OCI-LY1 (cell line): Measurements from ENCODE around the gene ATF7IP2.

ENCODE experiments used
- H2AFZ ChIP-seq: fragments of 200-600 bp; sonication (generic), shearing (Covaris generic); 2 replicates; pipeline ENCODE4 v1.6.0; 2014; ENCODE audit warnings: antibody characterized with exemption, mild to moderate bottlenecking, low read length
- H3F3A ChIP-seq: fragments of 200-600 bp; sonication (generic), shearing (Covaris generic); 2 replicates; pipeline ENCODE4 v1.6.0; 2014; ENCODE audit warnings: mild to moderate bottlenecking, antibody characterized with exemption, low read length, moderate library complexity; ENCODE audit not compliant: insufficient read depth
- H3K27ac ChIP-seq: fragments of 200-600 bp; sonication (generic); 2 replicates; pipeline ENCODE4 v1.5.1; 2014; ENCODE audit warnings: low read length, mixed run types, mild to moderate bottlenecking, low read depth; ENCODE audit not compliant: poor library complexity, severe bottlenecking
- H3K27me3 ChIP-seq: fragments of 200-600 bp; sonication (generic); 2 replicates; pipeline ENCODE4 v1.6.0; 2014; ENCODE audit warnings: antibody characterized with exemption, mild to moderate bottlenecking, low read length, moderate library complexity; ENCODE audit not compliant: insufficient read depth
- H3K36me3 ChIP-seq: fragments of 200-600 bp; sonication (generic); 2 replicates; pipeline ENCODE4 v1.6.1; 2014; ENCODE audit warnings: mild to moderate bottlenecking, antibody characterized with exemption, low read length, moderate library complexity, mixed read lengths; ENCODE audit not compliant: insufficient read depth
- H3K4me1 ChIP-seq: fragments of 200-600 bp; sonication (generic); 2 replicates; pipeline ENCODE4 v1.5.1; 2014; ENCODE audit warnings: mild to moderate bottlenecking, low read length, moderate library complexity; ENCODE audit not compliant: insufficient read depth, severe bottlenecking
- H3K4me2 ChIP-seq: fragments of 200-600 bp; sonication (generic), shearing (Covaris generic); 2 replicates; pipeline ENCODE4 v1.6.1; 2014; ENCODE audit warnings: low read length
- H3K4me3 ChIP-seq: fragments of 200-600 bp; sonication (generic); 2 replicates; pipeline ENCODE4 v1.5.1; 2014; ENCODE audit warnings: low read length, low read depth, mild to moderate bottlenecking, mixed read lengths; ENCODE audit not compliant: poor library complexity, severe bottlenecking
- H3K79me2 ChIP-seq: fragments of 200-600 bp; shearing (Covaris generic); 2 replicates; pipeline ENCODE4 v1.6.1; 2016; ENCODE audit warnings: mixed run types, low read length, mixed read lengths; ENCODE audit not compliant: insufficient read depth
- H3K9ac ChIP-seq: fragments of 200-600 bp; sonication (generic), shearing (Covaris generic); 2 replicates; pipeline ENCODE4 v1.6.1; 2014; ENCODE audit warnings: mild to moderate bottlenecking, low read length, mixed read lengths
- H3K9me2 ChIP-seq: fragments of 200-600 bp; sonication (generic), shearing (Covaris generic); 2 replicates; pipeline ENCODE4 v1.6.1; 2014; ENCODE audit warnings: low read depth, mild to moderate bottlenecking, low read length, mixed read lengths
- H3K9me3 ChIP-seq: fragments of 200-600 bp; shearing (Covaris generic); 2 replicates; pipeline ENCODE4 v1.6.1; 2014; ENCODE audit warnings: low read length, mixed read lengths
- H4K20me1 ChIP-seq: fragments of 200-600 bp; sonication (generic), shearing (Covaris generic); 2 replicates; pipeline ENCODE4 v1.6.0; 2016; ENCODE audit warnings: mild to moderate bottlenecking, low read length; ENCODE audit not compliant: insufficient read depth
- EZH2 ChIP-seq: fragments of 200-600 bp; sonication (generic), shearing (Covaris generic); IDR thresholded peaks from 2 replicates; pipeline ENCODE4 v1.8.0; 2017; ENCODE audit warnings: borderline replicate concordance, mixed run types, mild to moderate bottlenecking, antibody characterized with exemption, low read length, moderate library complexity, mixed read lengths
- TF ChIP-seq, protein P1 (sequence below): fragments of 200-600 bp; sonication (generic), shearing (Covaris generic); IDR thresholded peaks from 2 replicates; pipeline ENCODE4 v1.5.1; 2017; ENCODE audit warnings: mild to moderate bottlenecking, antibody characterized with exemption, low read length, moderate library complexity, mixed read lengths

Gene ATF7IP2, protein sequence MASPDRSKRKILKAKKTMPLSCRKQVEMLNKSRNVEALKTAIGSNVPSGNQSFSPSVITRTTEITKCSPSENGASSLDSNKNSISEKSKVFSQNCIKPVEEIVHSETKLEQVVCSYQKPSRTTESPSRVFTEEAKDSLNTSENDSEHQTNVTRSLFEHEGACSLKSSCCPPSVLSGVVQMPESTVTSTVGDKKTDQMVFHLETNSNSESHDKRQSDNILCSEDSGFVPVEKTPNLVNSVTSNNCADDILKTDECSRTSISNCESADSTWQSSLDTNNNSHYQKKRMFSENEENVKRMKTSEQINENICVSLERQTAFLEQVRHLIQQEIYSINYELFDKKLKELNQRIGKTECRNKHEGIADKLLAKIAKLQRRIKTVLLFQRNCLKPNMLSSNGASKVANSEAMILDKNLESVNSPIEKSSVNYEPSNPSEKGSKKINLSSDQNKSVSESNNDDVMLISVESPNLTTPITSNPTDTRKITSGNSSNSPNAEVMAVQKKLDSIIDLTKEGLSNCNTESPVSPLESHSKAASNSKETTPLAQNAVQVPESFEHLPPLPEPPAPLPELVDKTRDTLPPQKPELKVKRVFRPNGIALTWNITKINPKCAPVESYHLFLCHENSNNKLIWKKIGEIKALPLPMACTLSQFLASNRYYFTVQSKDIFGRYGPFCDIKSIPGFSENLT

DNA sequence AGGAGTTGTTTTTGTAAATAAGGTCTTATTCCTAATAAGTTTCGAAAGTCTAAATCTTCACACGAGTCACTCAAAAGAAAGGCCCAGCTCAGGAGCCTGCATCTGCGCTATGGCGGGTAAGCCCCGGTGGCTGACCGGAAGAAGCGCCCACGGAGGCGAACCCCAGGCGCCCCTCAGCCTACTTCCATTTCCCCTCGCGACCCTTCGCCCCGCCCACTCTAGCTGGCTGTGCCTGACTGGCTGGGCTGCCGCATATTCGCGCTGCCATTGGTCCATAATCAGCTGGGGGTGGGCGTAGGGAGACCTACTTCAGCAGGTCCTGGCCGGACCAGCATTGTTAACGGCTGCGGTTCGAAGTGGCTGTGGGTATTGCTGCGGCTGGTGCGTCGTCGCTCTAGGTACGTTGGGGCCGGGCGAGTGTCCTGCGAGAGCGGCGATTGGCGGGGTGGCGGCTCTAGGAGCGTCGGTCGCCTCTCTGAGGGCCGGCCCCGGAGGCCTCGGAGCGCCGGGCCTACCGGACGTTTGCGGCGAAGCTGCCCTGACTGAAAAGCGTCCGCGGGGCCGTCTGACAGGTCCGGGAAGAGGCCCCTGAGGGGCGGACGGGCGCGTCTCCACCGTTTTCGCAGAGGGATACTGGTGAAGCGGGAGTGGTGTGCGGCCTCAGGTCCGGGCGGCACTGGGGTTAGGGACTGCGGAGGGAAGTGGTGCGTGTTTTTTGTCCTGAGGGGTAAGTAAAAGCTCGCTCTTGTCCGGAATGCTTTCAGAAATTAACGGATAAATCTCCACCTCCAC, at the start of gene ATF7IP2:
Gene ATF7IP2 (plus strand): TSS at position 337 of the 792 bp plus-strand sequence. CDS start 44,560 bp downstream, outside the sequence.
- peak within 1 kb of the TSS; percentile 90 for H3K9ac ChIP-seq
- peak within 1 kb of the TSS; percentile 67 for H3K27ac ChIP-seq
- TF ChIP-seq, protein P1, sequence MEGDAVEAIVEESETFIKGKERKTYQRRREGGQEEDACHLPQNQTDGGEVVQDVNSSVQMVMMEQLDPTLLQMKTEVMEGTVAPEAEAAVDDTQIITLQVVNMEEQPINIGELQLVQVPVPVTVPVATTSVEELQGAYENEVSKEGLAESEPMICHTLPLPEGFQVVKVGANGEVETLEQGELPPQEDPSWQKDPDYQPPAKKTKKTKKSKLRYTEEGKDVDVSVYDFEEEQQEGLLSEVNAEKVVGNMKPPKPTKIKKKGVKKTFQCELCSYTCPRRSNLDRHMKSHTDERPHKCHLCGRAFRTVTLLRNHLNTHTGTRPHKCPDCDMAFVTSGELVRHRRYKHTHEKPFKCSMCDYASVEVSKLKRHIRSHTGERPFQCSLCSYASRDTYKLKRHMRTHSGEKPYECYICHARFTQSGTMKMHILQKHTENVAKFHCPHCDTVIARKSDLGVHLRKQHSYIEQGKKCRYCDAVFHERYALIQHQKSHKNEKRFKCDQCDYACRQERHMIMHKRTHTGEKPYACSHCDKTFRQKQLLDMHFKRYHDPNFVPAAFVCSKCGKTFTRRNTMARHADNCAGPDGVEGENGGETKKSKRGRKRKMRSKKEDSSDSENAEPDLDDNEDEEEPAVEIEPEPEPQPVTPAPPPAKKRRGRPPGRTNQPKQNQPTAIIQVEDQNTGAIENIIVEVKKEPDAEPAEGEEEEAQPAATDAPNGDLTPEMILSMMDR = no peak
- no peak for TF ChIP-seq EZH2
- H3K4me3 ChIP-seq = peak within 1 kb of the TSS; percentile 91
- no peaks in the 10 kb centered on the region for H3K9me2 ChIP-seq
- no peak within 1 kb of the TSS for H2AFZ ChIP-seq
- H3K79me2 ChIP-seq = peaks cover 37% of the 10 kb centered on the region
- H3K9me3 ChIP-seq = no peaks in the 10 kb centered on the region
- peaks cover 45% of the 10 kb centered on the region for H3K4me1 ChIP-seq
- H3F3A ChIP-seq = no peaks in the 10 kb centered on the region
- H3K36me3 ChIP-seq = peaks cover 42% of the 10 kb centered on the region
- H3K4me2 ChIP-seq = peak within 1 kb of the TSS; percentile 68
- H4K20me1 ChIP-seq = no peaks in the 10 kb centered on the region
- H3K27me3 ChIP-seq = no peaks in the 10 kb centered on the region

DNA sequence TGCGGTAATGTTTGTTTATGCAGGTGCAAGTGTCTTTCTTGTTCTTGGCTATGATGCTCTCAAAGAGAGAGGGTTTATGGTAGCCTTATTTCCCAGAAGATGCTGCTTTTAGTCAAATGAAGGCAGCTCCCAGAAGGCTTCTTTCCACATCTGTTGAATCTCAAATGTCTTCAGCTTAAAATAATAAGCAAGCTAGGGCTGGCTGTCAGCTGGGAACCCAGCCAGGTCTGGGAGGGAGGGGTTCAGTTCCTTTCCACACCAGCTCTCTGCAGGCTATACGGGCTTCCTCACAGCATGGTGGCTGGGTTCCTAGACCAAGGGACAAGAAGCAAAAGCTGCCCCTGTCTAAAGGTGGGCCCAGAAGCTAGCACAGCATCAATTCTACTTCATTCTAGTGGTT, 47.4 kb upstream of the ATF7IP2 start:
- Histone ChIP-seq H3K9me3 (peaks cover 19% of the 10 kb centered on the region), H3K9ac (no peak overlapping the region), H3K4me1 (peaks cover 35% of the 10 kb centered on the region), H3K4me2 (no peak overlapping the region), H4K20me1 (no peaks in the 10 kb centered on the region), H2AFZ (no peak overlapping the region), H3K79me2 (no peaks in the 10 kb centered on the region), H3F3A (no peaks in the 10 kb centered on the region), H3K36me3 (no peaks in the 10 kb centered on the region), H3K9me2 (no peaks in the 10 kb centered on the region), H3K27me3 (no peaks in the 10 kb centered on the region), H3K4me3 (no peak overlapping the region), H3K27ac (peak overlapping the region; percentile 86)
- TF ChIP-seq, protein P1 = no peak
- no peak for TF ChIP-seq EZH2
